HCT116 (cell line): ENCODE data around the gene SUN3. TPM values are rescaled to one million over a fixed set of nuclear protein-coding genes. Genes with fewer than 3 reads are reported as not detected.

Source experiments
- ATAC-seq: fragments of 200-7000 bp; cut with Tn5 transposase; 2 replicates; pipeline ENCODE4 v1.9.1; 2020; ENCODE audit warnings: mild to moderate bottlenecking, moderate library complexity
- BruUV-seq: library from RNA; stranded (reverse); fragments of 400-500 nt; replicated peaks from 2 replicates; lab custom pipeline; 2021; lab: Mats Ljungman, UMichigan
- CTCF ChIA-PET: fragments of 300-600 bp; sonication (Branson Sonifier 250); formaldehyde crosslinking; loops from one replicate; lab custom pipeline; 2021; ENCODE audit warnings: antibody characterized with exemption; lab: Charles Lee
- POLR2A ChIA-PET: fragments of 300-600, 350-600 bp; sonication (Branson Sonifier 250); formaldehyde crosslinking; loops from one replicate; lab custom pipeline; 2021; ENCODE audit warnings: antibody characterized with exemption; lab: Charles Lee
- RAD21 ChIA-PET, 2 experiments: fragments of 300-600 bp; sonication (Branson Sonifier 250); formaldehyde crosslinking; loops; one replicate each; lab custom pipeline; 2023; ENCODE audit warnings: low total read pairs in 2 of 2; ENCODE audit not compliant: uncharacterized antibody in 2 of 2, unreplicated experiment in 2 of 2, low non-redundant PET in 1 of 2; lab: Charles Lee
- DNase-seq: peaks from one replicate; pipeline ENCODE4 v3.0.0-alpha.2; 2010; ENCODE audit warnings: low read depth, low spot score
- H2AFZ ChIP-seq: fragments of 200-600 bp; shearing (Covaris generic), sonication (generic); 2 replicates; pipeline ENCODE4 v1.6.1; 2017; ENCODE audit warnings: low read depth, mixed run types, mixed read lengths, antibody characterized with exemption, low read length; ENCODE audit not compliant: poor library complexity, severe bottlenecking
- H3K27ac ChIP-seq: 2 replicates; pipeline ENCODE4 v1.5.1; 2012; ENCODE audit warnings: low read depth, low read length
- H3K27me3 ChIP-seq: fragments of 200-600 bp; sonication (generic); 2 replicates; pipeline ENCODE4 v1.6.1; 2016; ENCODE audit warnings: mixed run types, low read length, mixed read lengths; ENCODE audit not compliant: insufficient read depth
- H3K36me3 ChIP-seq, 2 experiments: fragments of 200-500 bp in 1 of 2; fragments of 200-600 bp in 1 of 2; sonication (Bioruptor generic) in 1 of 2; sonication (generic) in 1 of 2; 2 replicates each; pipeline versions ENCODE4 v1.5.1 to v1.6.1; 2014 to 2016; ENCODE audit warnings: low read length in 2 of 2, inconsistent platforms in 1 of 2, mixed read lengths in 1 of 2, mixed run types in 1 of 2; ENCODE audit not compliant: insufficient read depth in 2 of 2, control insufficient read depth in 1 of 2
- H3K4me1 ChIP-seq, 2 experiments: fragments of 200-600 bp in 1 of 2; sonication (generic) in 1 of 2; 2 replicates each; pipeline versions ENCODE4 v1.5.1 to v1.6.1; 2012 to 2017; ENCODE audit warnings: low read length in 2 of 2, inconsistent platforms in 1 of 2, mild to moderate bottlenecking in 1 of 2, mixed read lengths in 1 of 2, mixed run types in 1 of 2, moderate library complexity in 1 of 2; ENCODE audit not compliant: insufficient read depth in 2 of 2, control insufficient read depth in 1 of 2
- H3K4me2 ChIP-seq: fragments of 200-600 bp; sonication (generic); 2 replicates; pipeline ENCODE4 v1.6.1; 2017; ENCODE audit warnings: mixed run types, low read length, mixed read lengths
- H3K4me3 ChIP-seq, 2 experiments: fragments of 200-600 bp in 1 of 2; sonication (generic) in 1 of 2; replicated peaks in 1 of 2; 2 replicates each; pipeline ENCODE4 v1.5.1; 2011 to 2016; ENCODE audit warnings: low read length in 2 of 2, control low read depth in 1 of 2, low read depth in 1 of 2, mild to moderate bottlenecking in 1 of 2, mixed read lengths in 1 of 2, mixed run types in 1 of 2
- H3K79me2 ChIP-seq: fragments of 200-600 bp; sonication (generic); 2 replicates; pipeline ENCODE4 v1.6.1; 2017; ENCODE audit warnings: mild to moderate bottlenecking, mixed run types, low read length, moderate library complexity, mixed read lengths; ENCODE audit not compliant: insufficient read depth
- H3K9ac ChIP-seq: fragments of 200-600 bp; sonication (generic); 2 replicates; pipeline ENCODE4 v1.6.1; 2016; ENCODE audit warnings: low read length, mixed read lengths
- H3K9me2 ChIP-seq: fragments of 200-600 bp; sonication (generic), shearing (Covaris generic); 2 replicates; pipeline ENCODE4 v1.6.1; 2017; ENCODE audit warnings: mixed run types, mild to moderate bottlenecking, moderate library complexity; ENCODE audit not compliant: insufficient read depth
- H3K9me3 ChIP-seq, 2 experiments: fragments of 200-500 bp in 1 of 2; fragments of 200-600 bp in 1 of 2; sonication (Bioruptor generic) in 1 of 2; sonication (generic) in 1 of 2; 2 replicates each; pipeline ENCODE4 v1.6.1; 2014 to 2017; ENCODE audit warnings: low read length in 2 of 2, mixed read lengths in 2 of 2, inconsistent platforms in 1 of 2, low read depth in 1 of 2, mild to moderate bottlenecking in 1 of 2, mixed run types in 1 of 2, moderate library complexity in 1 of 2; ENCODE audit not compliant: control insufficient read depth in 1 of 2, insufficient read depth in 1 of 2
- H4K20me1 ChIP-seq: fragments of 200-600 bp; sonication (generic), shearing (Covaris generic); 2 replicates; pipeline ENCODE4 v1.6.1; 2017; ENCODE audit warnings: mixed run types, mild to moderate bottlenecking, moderate library complexity; ENCODE audit not compliant: insufficient read depth
- CEBPB ChIP-seq: IDR thresholded peaks from 2 replicates; pipeline ENCODE4 v1.6.1; 2012; ENCODE audit warnings: low read depth
- EGR1 ChIP-seq: IDR thresholded peaks from 2 replicates; pipeline ENCODE4 v1.6.1; 2012; ENCODE audit warnings: low read depth
- ELF1 ChIP-seq: IDR thresholded peaks from 2 replicates; pipeline ENCODE4 v1.6.1; 2012; ENCODE audit warnings: low read depth, borderline replicate concordance
- EZH2phosphoT487 ChIP-seq: fragments of 200-600 bp; IDR thresholded peaks from 2 replicates; pipeline ENCODE4 v1.6.1; 2018; ENCODE audit warnings: antibody characterized with exemption, borderline replicate concordance
- FOSL1 ChIP-seq: IDR thresholded peaks from 2 replicates; pipeline ENCODE4 v1.6.1; 2012; ENCODE audit warnings: low read depth
- JUND ChIP-seq: IDR thresholded peaks from 2 replicates; pipeline ENCODE4 v1.6.1; 2012
- POLR2A ChIP-seq: IDR thresholded peaks from 2 replicates; pipeline ENCODE4 v1.7.0; 2011; ENCODE audit warnings: borderline replicate concordance; ENCODE audit not compliant: insufficient read depth, insufficient read length; ENCODE audit errors: extremely low read depth
- POLR2AphosphoS5 ChIP-seq: IDR thresholded peaks from 2 replicates; pipeline ENCODE4 v1.6.1; 2011; ENCODE audit warnings: mild to moderate bottlenecking, low read depth, low read length, moderate library complexity
- RAD21 ChIP-seq: IDR thresholded peaks from 2 replicates; pipeline ENCODE4 v1.6.1; 2012; ENCODE audit warnings: low read depth, mild to moderate bottlenecking
- SIN3A ChIP-seq: IDR thresholded peaks from 2 replicates; pipeline ENCODE4 v1.6.1; 2012; ENCODE audit warnings: low read depth
- SP1 ChIP-seq: IDR thresholded peaks from 2 replicates; pipeline ENCODE4 v1.6.1; 2012; ENCODE audit warnings: low read depth
- SRF ChIP-seq: IDR thresholded peaks from 2 replicates; pipeline ENCODE4 v1.6.1; 2012; ENCODE audit warnings: low read depth
- YY1 ChIP-seq: IDR thresholded peaks from 2 replicates; pipeline ENCODE4 v1.6.1; 2011; ENCODE audit warnings: low read length, low read depth, moderate library complexity, mild to moderate bottlenecking; ENCODE audit not compliant: insufficient replicate concordance; ENCODE audit errors: extremely low read depth
- ZBTB33 ChIP-seq: IDR thresholded peaks from 2 replicates; pipeline ENCODE4 v1.6.1; 2011; ENCODE audit warnings: mild to moderate bottlenecking, low read length, moderate library complexity; ENCODE audit not compliant: insufficient replicate concordance; ENCODE audit errors: extremely low read depth
- intact Hi-C: fragments of 100-400 bp; cut with micrococcal nuclease; formaldehyde crosslinking; loops from 2 replicates; pipeline ENCODE4 v1.10.0; 2022
- total RNA-seq: library from RNA; stranded (reverse); gene quantifications from one replicate; pipeline ENCODE4 v1.2.1, GENCODE V29; 2021; ENCODE audit not compliant: unreplicated experiment
- TF ChIP-seq, protein P1 (sequence below): IDR thresholded peaks from 2 replicates; pipeline ENCODE4 v1.6.1; 2012
- TF ChIP-seq, protein P2 (sequence below), 3 experiments: fragments of 200-600 bp in 1 of 3; sonication (generic) in 1 of 3; IDR thresholded peaks in 2 of 3; conservative IDR thresholded peaks in 1 of 3; 2 replicates each; pipeline ENCODE4 v1.5.1; 2012 to 2017; ENCODE audit warnings: low read depth in 2 of 3, low read length in 2 of 3, antibody characterized with exemption in 1 of 3, borderline replicate concordance in 1 of 3, control low read depth in 1 of 3, mild to moderate bottlenecking in 1 of 3, mixed read lengths in 1 of 3, mixed run types in 1 of 3, moderate library complexity in 1 of 3; ENCODE audit not compliant: insufficient read depth in 1 of 3
- TF ChIP-seq, protein P3 (sequence below): IDR thresholded peaks from 2 replicates; pipeline ENCODE4 v1.6.1; 2012

SUN3 gene
- total RNA-seq, 1 experiment from 2014 or later, result 4.5 TPM

DNA sequence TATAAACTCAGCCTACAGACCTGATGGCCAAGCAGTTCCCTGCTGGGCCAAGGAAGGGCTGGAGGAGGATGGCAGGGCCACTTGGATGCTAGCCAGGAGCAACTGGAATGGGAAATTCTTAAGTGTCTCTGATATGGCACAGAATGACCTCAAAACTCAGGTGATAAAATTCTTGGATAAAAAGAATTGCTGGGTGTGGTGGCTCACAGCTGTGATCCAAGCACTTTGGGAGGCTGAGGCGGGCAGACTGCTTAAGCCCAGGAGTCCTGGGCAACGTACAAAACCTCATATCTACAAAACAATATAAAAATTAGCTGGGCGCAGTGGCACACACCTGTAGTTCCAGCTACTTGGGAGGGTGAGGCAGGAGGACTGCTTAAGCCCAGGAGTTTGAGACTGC, 66.6 kb downstream of the SUN3 start:
- H3K27ac ChIP-seq, result no peak overlapping the region
- RAD21 ChIA-PET, result no interaction called here
- TF ChIP-seq SRF (no peak), SP1 (no peak), JUND (no peak), POLR2AphosphoS5 (no peak), CEBPB (no peak), FOSL1 (no peak), POLR2A (no peak), SIN3A (no peak), RAD21 (no peak), ZBTB33 (no peak), EGR1 (no peak), ELF1 (no peak), YY1 (no peak), EZH2phosphoT487 (no peak)
- TF ChIP-seq, protein P1, sequence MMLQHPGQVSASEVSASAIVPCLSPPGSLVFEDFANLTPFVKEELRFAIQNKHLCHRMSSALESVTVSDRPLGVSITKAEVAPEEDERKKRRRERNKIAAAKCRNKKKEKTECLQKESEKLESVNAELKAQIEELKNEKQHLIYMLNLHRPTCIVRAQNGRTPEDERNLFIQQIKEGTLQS, result no peak
- TF ChIP-seq, protein P2, sequence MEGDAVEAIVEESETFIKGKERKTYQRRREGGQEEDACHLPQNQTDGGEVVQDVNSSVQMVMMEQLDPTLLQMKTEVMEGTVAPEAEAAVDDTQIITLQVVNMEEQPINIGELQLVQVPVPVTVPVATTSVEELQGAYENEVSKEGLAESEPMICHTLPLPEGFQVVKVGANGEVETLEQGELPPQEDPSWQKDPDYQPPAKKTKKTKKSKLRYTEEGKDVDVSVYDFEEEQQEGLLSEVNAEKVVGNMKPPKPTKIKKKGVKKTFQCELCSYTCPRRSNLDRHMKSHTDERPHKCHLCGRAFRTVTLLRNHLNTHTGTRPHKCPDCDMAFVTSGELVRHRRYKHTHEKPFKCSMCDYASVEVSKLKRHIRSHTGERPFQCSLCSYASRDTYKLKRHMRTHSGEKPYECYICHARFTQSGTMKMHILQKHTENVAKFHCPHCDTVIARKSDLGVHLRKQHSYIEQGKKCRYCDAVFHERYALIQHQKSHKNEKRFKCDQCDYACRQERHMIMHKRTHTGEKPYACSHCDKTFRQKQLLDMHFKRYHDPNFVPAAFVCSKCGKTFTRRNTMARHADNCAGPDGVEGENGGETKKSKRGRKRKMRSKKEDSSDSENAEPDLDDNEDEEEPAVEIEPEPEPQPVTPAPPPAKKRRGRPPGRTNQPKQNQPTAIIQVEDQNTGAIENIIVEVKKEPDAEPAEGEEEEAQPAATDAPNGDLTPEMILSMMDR (IDR thresholded peaks at IDR 0.05 in 2 of 3, conservative IDR thresholded peaks at IDR 0.05 in 1 of 3; ENCODE audit: borderline replicate concordance in 1 of 3, insufficient read depth in 1 of 3, low read depth in 2 of 3, low read length in 2 of 3), result no peak
- TF ChIP-seq, protein P3, sequence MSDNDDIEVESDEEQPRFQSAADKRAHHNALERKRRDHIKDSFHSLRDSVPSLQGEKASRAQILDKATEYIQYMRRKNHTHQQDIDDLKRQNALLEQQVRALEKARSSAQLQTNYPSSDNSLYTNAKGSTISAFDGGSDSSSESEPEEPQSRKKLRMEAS, result no peak
- no peaks in the 10 kb centered on the region for H4K20me1 ChIP-seq
- H2AFZ ChIP-seq, result no peak overlapping the region
- H3K36me3 ChIP-seq, result peaks cover 21 to 47% of the 10 kb centered on the region in 2 experiments
- CTCF ChIA-PET, result interaction anchor here (2.0 kb wide), 1 partner anchor 17 kb away, joined by 5 read pairs; no protein-coding TSS in a partner anchor
- no peaks in the 10 kb centered on the region for H3K27me3 ChIP-seq
- no peak overlapping the region for H3K4me3 ChIP-seq
- H3K9ac ChIP-seq, result no peak overlapping the region
- no TSS peak for BruUV-seq
- H3K9me2 ChIP-seq, result no peaks in the 10 kb centered on the region
- POLR2A ChIA-PET, result no interaction called here
- no peaks in the 10 kb centered on the region for H3K9me3 ChIP-seq
- no peaks in the 10 kb centered on the region for H3K79me2 ChIP-seq
- no peak for DNase-seq
- no peak overlapping the region for H3K4me2 ChIP-seq
- H3K4me1 ChIP-seq, result no peaks in the 10 kb centered on the region
- no peak for ATAC-seq
- intact Hi-C loops, result no loop called here
